Measurements from ENCODE around the gene MTA3. TPM values are rescaled to one million over a fixed set of nuclear protein-coding genes. Genes with fewer than 3 reads are reported as not detected.

MTA3 gene
- total and polyA plus RNA-seq, 9 of the 15 experiments (the other 6 are each of a cell fraction or from before 2014, with no cell fraction given): 12.4 to 39.6 (median 23.5) TPM

- BruUV-seq (replicated peaks): no TSS peak
- Histone ChIP-seq H2AFZ (ENCODE audit: low read depth, low read length) (no peak overlapping the region), H3K27ac (ENCODE audit: extremely low read depth, low read depth, low read length) (no peak overlapping the region), H3K4me3 (no peak overlapping the region), H3K79me2 (ENCODE audit: control insufficient read depth, insufficient read depth, low read length) (no peaks in the 10 kb centered on the region), H3K9me3 (replicated peaks; ENCODE audit: control insufficient read depth, insufficient read depth, low read depth, low read length) (no peaks in the 10 kb centered on the region), H4K20me1 (replicated peaks; ENCODE audit: control insufficient read depth, insufficient read depth, low read length) (no peaks in the 10 kb centered on the region), H3K36me3 (ENCODE audit: control insufficient read depth, insufficient read depth, low read length) (no peaks in the 10 kb centered on the region), H3K27me3 (ENCODE audit: control insufficient read depth in 2 of 2, insufficient read depth in 2 of 2, low read length in 2 of 2) (peaks cover 0 to 2% of the 10 kb centered on the region in 2 experiments; a peak in 1 of 5 replicates), H3K9ac (ENCODE audit: insufficient read depth in 1 of 2, low read depth in 2 of 2, low read length in 2 of 2) (no peak overlapping the region), H3K4me1 (replicated peaks in 1 of 2; ENCODE audit: control insufficient read depth in 2 of 2, insufficient read depth in 2 of 2, low read length in 2 of 2) (no peaks in the 10 kb centered on the region), H3K4me2 (ENCODE audit: insufficient read depth, low read length) (no peak overlapping the region), H3K9me1 (ENCODE audit: control insufficient read depth, insufficient read depth, low read length) (no peaks in the 10 kb centered on the region)
- in situ Hi-C loops (cut with MboI): no loop called here
- TF ChIP-seq, protein P1, sequence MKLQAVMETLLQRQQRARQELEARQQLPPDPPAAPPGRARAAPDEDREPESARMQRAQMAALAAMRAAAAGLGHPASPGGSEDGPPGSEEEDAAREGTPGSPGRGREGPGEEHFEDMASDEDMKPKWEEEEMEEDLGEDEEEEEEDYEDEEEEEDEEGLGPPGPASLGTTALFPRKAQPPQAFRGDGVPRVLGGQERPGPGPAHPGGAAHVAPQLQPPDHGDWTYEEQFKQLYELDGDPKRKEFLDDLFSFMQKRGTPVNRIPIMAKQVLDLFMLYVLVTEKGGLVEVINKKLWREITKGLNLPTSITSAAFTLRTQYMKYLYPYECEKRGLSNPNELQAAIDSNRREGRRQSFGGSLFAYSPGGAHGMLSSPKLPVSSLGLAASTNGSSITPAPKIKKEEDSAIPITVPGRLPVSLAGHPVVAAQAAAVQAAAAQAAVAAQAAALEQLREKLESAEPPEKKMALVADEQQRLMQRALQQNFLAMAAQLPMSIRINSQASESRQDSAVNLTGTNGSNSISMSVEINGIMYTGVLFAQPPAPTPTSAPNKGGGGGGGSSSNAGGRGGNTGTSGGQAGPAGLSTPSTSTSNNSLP (IDR thresholded peaks at IDR 0.05; ENCODE audit: borderline replicate concordance, low read depth, low read length): no peak
- TF ChIP-seq KDM2B (CRISPR knock-in tag; IDR thresholded peaks at IDR 0.05): no peak
- no peak for TF ChIP-seq ZBTB8A (IDR thresholded peaks at IDR 0.05; ENCODE audit: partially characterized antibody)
- TF ChIP-seq SMAD4 (CRISPR knock-in tag; conservative IDR thresholded peaks at IDR 0.05): no peak
- no peak for TF ChIP-seq HDAC1 (IDR thresholded peaks at IDR 0.05)
- no peak for TF ChIP-seq SAFB (IDR thresholded peaks at IDR 0.05; ENCODE audit: borderline replicate concordance, low read depth, low read length)
- no peak for TF ChIP-seq PTRF (tag; IDR thresholded peaks at IDR 0.05)
- no peak for TF ChIP-seq PRMT5 (CRISPR knock-in tag; IDR thresholded peaks at IDR 0.05)
- WGBS (ENCODE audit: insufficient coverage, low coverage, missing lambda C conversion rate): 59% methylated on average over 7 of the region's 7 CpGs
- POLR2A ChIA-PET: no interaction called here
- ATAC-seq: no peak
- intact Hi-C loops (cut with micrococcal nuclease): no loop called here
- CTCF ChIA-PET (ENCODE audit: low intra/inter-chr PET ratio): no interaction called here
- FAIRE-seq: no peak
- DNase-seq (ENCODE audit: extremely low read depth in 1 of 4, low spot score in 3 of 4): no peak
Observed at GRCh38 chr2:42714686-42715085, 146.3 kb downstream of the MTA3 start.

All from K562 (cell line).